AG08395 (cell line): ENCODE results near the gene TXNDC2.
A peak's percentile ranks its signal among the peaks of the same experiment; 100 is the strongest.

ENCODE experiments used
- DNase-seq: peaks from one replicate; pipeline ENCODE4 v3.0.0; 2012; ENCODE audit warnings: mixed read lengths, low spot score

Gene TXNDC2

DNA sequence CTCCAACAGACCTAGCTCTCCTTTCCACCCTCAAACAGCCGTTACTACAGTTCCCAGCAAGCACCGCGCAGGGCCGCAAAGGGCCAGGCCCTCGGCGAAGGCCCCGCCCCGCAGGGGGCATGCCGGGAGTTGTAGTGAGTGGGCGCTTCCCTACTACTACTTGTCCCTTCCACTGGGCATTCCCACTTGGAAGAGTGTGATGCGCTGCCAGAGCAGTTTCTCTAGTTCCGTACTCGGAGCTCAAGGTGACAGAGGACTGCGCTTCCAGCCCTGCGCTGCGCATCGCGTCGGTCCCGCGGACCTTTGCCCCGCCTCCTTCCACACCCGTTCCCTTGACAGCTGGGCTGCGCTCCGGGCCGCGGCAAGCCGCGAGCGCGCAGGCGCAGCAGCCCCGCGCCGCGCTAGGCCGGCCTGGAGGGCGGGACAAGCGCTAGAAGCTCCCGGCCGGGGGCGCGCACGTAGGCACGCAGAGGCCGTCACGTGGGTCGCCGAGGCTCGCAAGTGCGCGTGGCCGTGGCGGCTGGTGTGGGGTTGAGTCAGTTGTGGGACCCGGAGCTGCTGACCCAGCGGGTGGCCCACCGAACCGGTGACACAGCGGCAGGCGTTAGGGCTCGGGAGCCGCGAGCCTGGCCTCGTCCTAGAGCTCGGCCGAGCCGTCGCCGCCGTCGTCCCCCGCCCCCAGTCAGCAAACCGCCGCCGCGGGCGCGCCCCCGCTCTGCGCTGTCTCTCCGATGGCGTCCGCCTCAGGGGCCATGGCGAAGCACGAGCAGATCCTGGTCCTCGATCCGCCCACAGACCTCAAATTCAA, 28.0 kb downstream of the TXNDC2 start, which contains the start of gene VAPA:
Gene VAPA (plus strand): TSS at position 491 of the 808 bp plus-strand sequence. CDS start 241 bp downstream, at position 732.
- peak; percentile 98 for DNase-seq

DNA sequence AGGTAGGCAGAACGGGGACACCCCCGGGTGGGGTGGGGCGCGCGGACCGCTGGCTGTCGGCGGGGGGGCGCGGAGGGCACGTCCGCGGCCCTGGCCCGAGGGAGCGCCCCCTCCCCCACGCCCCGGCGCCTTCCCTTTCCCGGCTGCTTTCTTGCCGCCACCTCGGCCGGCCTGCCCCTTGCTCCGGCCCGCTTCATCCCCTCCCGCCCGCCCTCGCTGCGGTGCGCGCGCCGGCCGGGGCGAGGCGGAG, 28.5 kb downstream of the TXNDC2 start:
- DNase-seq: no peak

DNA sequence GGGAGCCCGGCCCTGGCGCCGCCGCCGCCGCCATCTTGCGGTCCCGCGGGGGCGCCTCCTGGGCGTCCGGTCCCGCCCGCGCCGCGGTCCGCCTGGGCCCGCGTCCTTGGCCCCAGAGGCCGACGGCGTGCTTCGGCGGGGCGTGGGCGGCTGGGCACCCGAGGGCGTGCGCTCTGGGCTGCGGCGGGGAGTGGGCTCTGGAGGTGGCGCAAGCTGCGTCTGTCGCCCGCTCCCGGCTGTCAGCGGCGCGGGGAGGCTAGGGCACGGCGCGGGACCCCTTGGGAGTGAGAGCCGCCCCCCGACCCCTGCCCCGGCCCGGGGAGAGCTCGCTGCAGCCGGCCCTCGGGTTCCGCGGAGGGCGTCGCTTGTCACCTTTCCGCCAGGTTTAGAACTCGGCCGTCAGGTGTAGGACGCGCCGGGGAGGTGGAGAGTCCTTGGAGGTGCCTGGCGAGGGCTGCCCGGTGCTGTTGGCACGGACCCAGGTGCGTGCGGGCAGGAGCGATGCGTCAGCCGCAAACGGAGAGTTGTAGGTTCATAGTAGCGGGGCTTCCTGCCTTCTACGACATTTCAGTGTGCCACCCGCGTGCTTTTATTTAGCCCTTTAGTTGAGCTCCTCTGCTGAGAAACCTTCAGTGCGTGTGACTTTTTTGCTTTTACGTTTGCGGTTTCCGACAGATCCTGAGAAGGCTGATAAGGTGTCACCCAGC, 29.0 kb downstream of the TXNDC2 start:
- peak; percentile 60 for DNase-seq

DNA sequence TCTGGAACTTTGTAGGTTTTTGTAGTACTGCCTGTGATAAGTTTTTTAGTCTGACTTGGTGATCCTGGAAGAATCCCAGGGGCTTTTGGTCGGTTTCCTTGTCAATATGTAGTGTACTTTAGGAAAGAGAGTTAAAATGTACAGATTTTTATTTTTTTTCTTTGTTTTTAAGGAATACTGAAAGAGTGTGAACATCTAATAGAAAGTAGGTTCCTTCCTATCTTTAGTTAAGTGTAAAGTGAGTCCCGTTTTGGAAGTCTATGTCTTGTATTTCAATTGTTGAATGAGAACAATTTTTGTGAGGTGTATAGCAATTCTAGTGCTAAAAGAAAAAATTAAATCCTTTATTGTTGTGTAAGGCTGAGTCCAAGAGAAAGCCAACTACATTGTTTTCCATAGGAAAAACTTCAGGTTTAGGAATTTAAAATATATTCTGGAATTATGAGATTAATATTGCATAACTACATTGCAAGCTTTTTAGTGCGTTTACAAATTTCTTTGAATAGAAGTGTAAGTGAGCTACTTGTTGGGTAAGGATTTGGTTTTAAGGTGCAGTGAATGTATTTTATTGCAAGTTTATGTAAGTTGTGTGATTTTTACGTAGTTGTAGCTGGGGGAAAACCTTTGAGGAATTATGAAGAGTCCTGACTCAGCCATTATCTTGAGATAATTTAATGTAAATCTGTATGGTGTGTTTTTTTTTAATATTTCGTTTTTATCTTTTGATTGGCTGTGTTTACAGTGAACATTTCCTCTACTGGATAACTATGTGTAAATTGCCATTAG, 29.7 kb downstream of the TXNDC2 start:
- no peak for DNase-seq

DNA sequence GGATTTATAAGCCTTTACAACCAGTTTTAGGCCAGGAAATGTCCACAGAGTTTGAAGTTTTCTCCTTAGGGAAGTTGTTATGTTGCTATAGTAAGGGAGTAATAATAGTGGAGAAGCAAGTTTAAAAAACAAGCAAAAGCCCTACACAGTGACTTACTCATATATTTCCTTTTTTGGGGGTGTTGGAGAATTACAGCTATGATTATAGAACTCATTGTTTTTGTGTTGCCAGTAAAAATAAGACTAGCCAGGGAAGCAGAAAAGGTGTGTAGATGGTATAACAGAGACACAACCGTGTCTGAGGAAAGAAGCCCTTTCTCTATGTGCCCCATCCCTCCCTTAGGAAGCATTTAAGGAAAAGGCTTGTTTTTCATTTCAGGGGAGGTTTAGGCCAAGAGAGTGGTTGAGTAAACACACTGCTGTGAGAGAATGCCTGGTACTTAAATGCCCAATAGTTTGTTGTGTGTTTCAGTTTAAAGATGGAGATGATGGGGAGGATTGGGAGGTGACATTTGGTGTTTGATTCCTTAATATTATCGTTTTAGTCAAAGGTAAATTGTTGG, 30.4 kb downstream of the TXNDC2 start:
- no peak for DNase-seq

DNA sequence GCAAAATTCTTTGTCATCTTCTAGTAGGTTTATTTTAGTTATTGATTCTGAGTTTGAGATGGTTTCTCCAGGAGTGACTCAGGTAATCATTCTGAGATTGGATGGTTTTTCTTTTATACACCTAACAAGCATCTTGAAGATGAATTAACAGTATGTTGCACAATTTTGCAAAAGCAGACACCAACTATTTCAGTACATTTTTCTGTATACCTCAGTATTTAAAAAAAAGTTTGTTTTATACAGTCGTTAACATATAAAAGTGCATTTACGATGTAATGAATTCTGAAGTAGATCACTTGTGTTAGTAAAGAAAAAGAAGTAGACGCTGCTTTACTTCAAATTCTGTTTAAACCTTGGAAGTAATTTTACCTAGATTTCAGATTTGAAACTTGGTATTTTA, 31.0 kb downstream of the TXNDC2 start:
- no peak for DNase-seq

DNA sequence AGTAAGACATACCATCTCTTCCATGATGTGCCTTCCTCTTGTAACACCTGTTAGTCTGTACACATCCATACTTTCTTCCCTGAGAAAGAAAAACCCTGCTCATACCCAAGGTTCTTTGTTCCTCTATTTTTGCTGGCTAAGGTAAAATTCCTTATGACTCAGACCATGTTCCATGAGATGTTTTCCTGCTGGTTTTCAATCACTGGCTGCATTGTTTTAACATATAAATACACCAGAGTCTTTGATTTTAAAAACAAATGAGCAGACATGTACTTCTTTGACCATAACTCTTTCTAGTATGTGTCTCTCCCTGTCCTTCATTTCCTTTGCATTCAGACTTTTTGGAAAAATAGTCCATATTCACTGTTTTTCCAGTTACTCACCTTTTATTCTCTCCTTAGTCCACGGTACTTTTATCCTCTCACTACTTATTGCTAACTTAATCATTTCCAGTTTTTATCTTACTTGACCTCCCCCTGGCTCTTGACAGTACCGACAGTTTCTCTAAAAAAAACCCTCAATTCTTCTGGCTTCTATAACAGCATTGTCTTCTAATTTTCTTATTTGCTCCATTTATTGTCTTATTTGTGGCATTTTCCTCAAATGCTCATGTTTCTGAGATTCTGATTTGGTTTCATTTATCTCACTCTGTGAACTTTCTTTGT, 32.4 kb downstream of the TXNDC2 start:
- DNase-seq: peak; percentile 30

DNA sequence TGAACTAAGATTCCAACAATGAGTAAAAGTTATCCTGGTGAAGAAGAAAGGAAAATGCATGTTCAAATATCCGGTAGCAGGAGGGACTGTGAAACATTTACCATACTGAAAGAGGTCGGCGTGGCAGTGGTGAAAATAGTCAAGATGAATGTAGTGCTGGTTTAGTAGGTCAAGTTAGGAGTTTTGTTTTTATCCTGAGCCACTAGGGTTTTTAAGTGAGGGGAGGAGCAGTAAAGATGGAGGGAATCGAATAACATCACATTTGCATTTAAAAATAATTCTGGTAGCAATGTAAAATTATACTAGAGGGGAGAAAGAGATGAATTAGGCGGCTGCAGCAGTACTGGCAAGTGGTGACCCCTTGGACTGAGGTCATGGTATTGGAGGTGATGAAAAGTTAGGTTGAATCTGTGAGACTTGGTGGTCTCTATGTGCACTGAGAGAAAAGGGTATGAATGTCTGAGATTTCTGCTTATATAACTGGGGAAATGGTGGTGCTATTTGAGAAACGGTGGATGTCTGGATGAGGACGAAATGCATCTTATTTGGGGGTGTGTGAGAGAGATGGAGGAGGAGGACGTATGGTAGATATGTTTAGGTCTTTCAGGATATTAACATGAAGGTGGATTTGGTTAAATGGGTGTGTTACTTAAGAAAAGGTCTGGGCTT, 33.9 kb downstream of the TXNDC2 start:
- DNase-seq: no peak

DNA sequence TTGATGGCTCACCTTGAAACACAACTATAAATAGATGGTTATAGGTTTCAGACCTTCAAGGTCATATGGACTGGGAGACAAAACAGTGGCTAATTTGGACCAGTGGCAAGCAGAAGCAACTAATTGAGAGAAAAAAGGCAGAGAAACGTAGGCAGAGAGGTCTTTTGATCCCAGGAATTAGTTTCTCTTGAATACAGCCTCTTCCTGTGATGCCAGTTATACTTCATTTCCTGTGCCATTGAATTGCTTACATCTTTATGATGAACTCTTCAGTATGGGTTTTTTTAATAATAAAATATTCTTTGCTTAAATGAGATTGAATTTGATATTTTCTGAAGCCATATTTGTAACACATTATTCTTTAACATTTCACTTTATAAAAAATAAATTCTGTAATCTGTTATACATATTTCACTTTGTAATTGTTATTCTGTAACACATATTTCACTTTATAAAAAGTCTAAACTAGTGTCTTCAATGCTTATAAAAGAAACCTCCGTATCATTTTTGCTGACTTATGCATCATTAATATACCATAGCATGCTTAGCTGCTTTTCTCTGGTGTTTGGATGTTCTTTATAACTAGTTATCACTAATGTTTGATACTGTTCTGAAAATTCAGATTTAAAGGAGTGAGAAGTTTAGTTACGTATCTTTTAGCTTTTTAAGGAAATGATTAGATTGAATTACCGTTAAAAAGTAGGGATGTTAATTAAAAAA, 37.0 kb downstream of the TXNDC2 start:
- no peak for DNase-seq

DNA sequence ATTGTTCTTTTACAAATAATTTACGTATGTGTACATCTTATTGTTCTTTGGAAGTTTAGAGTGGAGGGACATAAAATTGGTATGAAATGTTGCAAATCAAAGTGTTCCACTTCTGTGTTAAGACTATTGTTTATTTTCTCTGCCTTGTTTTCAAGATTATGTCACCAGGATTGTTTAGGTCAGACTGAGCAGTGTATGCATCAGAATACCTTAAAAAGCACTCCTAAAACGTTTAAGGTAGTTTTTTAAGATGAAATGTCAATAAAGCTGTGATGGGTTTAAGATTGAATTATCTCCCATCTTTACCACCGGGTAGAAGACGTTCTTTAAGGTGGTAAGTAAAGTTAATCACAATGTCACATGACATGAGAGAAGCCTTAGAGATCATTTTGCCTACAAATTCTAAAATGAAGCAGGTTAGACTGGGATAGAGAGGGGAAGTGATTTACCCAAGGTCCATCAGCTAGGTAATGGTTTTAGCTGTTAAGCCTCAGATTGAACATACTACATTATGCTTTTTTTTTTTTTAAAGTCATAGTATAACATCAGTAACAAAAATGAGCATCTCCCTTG, 38.7 kb downstream of the TXNDC2 start:
- no peak for DNase-seq

DNA sequence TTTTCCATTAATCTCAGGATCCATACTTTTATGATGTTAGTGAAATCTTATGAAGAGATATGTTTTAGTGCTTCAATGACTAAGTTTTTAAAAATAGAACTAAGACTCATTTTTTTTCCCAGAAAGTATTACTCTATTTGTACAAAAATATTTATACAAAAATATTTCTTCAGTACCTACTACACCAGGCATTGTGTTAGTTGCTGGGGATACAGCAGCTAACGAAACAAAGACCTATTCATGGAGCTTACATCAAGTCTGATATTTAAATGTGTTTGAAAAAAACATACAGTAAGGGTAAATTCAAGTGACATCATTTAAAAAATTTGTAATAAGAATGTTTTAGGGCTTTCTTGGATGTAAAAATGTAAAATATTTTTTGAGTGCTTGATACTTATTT, 39.6 kb downstream of the TXNDC2 start:
- DNase-seq: no peak

DNA sequence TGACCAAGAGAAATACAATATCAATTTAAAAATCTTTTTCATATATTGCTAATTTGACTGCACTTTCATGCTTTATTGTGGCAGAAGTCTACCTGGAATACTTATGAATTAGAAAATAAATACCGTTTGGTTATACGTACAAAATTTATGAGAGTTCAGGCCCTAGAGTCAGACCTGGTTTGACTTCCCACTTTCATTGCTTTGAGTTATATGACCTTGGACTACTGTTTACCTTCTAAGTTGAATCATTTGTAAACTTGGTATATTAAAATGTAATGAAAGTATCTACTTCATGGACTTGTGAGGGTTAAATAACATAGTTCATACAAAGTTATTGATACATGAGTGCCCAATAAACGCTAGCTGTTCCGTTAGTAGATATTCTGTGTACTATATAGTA, 40.0 kb downstream of the TXNDC2 start:
- DNase-seq: no peak

DNA sequence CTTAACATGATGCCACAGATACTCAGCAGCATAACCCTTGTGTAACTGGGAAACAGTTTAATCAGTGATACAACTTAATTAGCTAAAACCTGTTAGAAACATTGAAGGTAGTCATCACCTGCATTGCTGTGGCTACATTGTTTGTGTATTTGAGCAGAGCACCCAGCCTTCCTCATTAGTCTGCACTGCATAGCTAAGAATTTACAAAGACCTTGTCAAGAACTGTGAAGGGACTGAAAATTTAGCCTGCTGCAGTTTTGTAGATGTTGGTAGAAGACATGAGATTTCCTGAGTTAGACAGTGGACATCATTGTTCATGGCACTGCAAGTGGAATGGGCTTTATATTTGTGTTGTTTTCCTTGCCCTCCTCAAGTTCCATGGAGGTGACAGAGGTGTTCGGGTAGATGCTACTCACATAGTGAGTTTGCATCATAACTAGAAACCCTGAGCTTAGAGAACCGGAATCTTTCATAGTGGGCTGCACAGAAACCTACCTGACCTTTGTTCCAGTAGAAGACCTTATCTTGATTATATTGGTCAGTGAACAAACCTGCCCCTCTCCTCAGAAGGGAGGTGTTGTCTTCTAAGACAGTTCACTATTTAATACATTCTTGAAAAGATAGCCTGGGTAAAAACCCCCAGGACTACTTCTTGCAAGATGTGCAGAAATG, 40.6 kb downstream of the TXNDC2 start:
- no peak for DNase-seq

DNA sequence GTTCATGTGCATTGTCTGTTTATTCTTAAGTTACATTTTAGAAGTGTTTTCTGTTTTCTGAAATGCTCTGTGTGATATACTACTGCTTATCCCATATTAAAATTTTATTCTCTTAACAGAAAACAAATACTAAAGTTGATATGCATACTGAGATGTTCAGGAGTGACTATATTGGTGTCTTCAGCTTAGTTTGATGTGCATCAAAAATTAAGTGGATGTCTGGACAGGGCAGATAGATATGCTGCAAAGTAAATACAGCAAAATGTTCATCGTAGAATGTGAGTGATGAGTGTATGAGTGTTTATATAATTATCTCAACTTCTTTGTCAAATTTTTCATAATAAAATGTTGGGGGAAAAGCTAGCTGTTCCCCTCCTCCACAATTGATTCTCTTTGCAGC, 41.2 kb downstream of the TXNDC2 start:
- DNase-seq: no peak

DNA sequence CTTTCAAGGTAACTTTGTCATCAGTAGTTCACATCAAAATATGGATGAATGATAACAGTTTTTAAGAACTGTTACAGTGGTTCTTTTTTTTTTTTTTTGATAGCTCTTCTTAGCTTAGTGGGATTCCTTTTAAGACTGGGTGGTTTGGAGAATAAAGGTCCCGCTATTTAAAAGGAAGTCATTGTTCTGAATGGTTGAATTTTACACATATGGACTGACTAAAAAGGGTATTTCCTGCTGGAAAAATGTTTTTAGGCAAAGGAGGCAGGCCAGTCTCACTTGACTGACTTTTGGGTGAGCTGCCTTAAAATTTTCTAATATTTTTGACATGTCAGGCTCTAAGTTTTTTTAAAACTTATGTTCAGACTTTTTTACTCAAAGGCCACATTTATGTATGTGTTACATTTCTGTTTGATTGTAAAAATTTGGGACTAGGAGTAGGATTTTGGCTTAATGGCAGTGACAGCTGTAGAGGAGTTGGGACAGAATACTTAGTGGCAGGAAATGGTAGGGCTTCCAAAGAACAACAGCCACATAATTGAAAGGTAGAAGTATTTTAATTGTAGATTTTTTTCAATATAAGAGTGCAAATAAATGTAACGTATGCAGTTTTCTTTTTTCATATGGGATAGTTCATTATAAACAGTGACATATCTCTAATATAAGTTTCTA, 41.8 kb downstream of the TXNDC2 start:
- no peak for DNase-seq

DNA sequence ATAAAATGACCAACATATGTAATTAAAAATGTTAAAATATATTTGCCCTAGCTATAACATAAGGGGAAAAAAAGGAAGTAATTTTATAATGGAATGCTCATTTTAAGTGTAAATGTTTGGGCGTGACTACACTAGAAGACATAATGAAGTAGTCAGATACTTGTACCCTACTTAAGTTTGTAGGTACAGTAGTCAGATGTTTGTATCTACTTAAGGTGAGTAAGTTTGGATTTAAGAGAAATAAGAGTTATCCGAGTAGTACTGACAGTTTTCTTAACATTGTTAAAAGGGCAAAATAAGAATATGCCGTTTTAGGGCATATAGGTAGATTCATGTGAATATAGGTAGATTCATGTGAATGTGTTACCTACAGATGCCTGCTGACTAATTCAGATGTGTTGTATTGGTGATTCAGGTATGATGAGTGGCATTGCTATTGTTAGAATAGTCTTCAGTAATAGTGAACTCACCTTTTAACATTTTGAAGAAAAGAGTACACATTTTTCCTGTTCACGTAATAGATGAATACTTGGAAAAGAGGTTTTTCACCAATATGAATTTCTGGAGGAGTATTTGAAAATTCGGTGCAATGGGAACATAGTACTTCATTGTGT, 43.0 kb downstream of the TXNDC2 start:
- DNase-seq: no peak

DNA sequence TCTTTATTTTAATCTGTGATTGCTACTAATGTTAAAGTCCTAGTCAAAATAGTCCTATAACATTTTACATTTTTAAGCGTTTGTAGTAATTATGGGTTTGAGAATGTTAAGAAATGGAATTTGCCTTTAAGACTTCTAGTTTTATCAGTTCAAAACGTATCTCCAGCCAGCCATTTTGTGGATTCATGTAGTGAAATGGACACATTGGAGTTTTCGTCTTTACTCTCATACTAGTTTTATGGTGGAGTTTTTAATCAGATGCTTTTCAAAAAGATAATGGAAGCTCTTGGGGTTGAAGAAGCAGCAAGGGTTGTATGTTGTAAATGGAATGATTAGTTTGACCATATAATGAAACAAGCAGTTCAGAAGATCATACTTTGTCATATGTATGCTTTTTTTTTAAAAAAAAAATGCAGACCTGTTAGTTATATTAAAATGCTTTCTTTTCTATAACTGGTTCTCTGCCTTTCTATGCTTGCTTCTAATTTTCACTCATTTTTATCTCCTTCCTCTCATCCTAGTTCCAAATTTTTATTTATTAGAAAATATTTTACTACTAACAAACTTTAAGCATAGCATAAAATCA, 44.6 kb downstream of the TXNDC2 start:
- no peak for DNase-seq

DNA sequence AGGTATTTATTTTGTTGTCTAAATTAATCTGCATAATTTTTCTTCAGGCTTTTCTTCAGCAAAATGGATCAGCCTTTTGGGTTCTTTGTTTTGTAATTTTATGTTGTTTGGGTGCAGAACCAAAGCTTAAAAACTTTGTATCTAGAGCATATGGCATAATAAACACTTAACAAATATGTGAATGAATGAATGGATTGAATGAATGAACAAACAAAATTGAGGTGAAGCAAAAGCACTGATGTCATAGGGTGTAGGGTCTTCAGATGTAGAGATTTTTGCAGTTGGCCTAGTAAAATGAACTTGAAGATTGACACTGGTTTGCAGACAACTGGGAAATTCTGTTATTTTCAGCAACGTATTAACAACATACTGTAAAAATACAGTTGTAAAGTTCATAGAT, 45.4 kb downstream of the TXNDC2 start:
- DNase-seq: no peak

DNA sequence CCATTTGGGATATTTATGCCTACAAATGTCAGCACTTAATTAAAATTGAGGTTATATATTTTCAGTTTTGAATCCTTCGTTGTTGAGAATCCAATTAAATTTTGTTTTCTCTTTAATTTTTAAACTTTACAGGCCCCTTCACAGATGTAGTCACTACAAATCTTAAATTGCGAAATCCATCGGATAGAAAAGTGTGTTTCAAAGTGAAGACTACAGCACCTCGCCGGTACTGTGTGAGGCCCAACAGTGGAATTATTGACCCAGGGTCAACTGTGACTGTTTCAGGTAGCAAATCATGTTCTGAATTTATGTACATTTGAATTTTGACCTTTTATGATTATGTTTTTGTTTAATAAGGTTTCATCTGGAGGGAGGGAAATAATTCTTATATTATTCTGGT, 45.9 kb downstream of the TXNDC2 start:
- no peak for DNase-seq
